GM23248 (cell line): ENCODE data around the gene ITLN1.
"Not testable (repeated sequence)": the region's sequence is repeated elsewhere in the genome, so short reads cannot be mapped to it uniquely, and the experiment has no call there.

ENCODE experiments used
- EZH2 ChIP-seq: fragments of 200-600 bp; sonication (generic); IDR thresholded peaks from 2 replicates; pipeline ENCODE4 v1.6.1; 2018; ENCODE audit warnings: antibody characterized with exemption, mild to moderate bottlenecking; ENCODE audit not compliant: insufficient read depth, poor library complexity, severe bottlenecking
- EZH2phosphoT487 ChIP-seq: fragments of 200-600 bp; sonication (generic); IDR thresholded peaks from 2 replicates; pipeline ENCODE4 v1.6.1; 2018; ENCODE audit warnings: antibody characterized with exemption, moderate library complexity, mild to moderate bottlenecking, low read depth; ENCODE audit not compliant: insufficient read depth

GRCh38 chr1:160933305-160933704 lies 48.3 kb upstream of the ITLN1 start:
- not testable (repeated sequence) for TF ChIP-seq EZH2phosphoT487, EZH2
